AG04450 (cell line): ENCODE measurements around the gene GJD2. TPM values are rescaled to one million over a fixed set of nuclear protein-coding genes. Genes with fewer than 3 reads are reported as not detected.

Experiments used
- CTCF ChIA-PET: fragments of 300-600, 350-600 bp; formaldehyde crosslinking; extraction: SDS; loops from one replicate; lab custom pipeline; 2022; ENCODE audit warnings: antibody characterized with exemption, inconsistent platforms; lab: Charles Lee
- POLR2A ChIA-PET: fragments of 350-600 bp; formaldehyde crosslinking; extraction: SDS; loops from one replicate; lab custom pipeline; 2021; ENCODE audit warnings: antibody characterized with exemption, inconsistent platforms; lab: Yijun Ruan, JAX
- DNase-seq: peaks from one replicate; pipeline ENCODE4 v3.0.0-alpha.2; 2011; ENCODE audit warnings: low read depth, low spot score
- H3K27ac ChIP-seq: one replicate; pipeline ENCODE4 v1.5.1; 2012; ENCODE audit warnings: low read depth, low read length, control low read depth
- H3K27me3 ChIP-seq: one replicate; pipeline ENCODE4 v1.6.0; 2012; ENCODE audit warnings: low read length; ENCODE audit not compliant: control insufficient read depth, insufficient read depth
- H3K4me3 ChIP-seq: 2 replicates; pipeline ENCODE4 v1.5.1; 2011; ENCODE audit warnings: mild to moderate bottlenecking, low read depth, low read length, control low read depth
- H3K9me3 ChIP-seq: 2 replicates; pipeline ENCODE4 v1.5.1; 2012; ENCODE audit warnings: low read length; ENCODE audit not compliant: control insufficient read depth, insufficient read depth
- polyA plus RNA-seq: library from polyadenylated mRNA; depleted of rRNA; stranded (reverse); fragments of >200 nt; gene quantifications from 2 replicates; pipeline ENCODE4 v1.2.3, GENCODE V29; 2011
- TF ChIP-seq, protein P1 (sequence below): IDR thresholded peaks from 2 replicates; pipeline ENCODE4 v1.5.1; 2011; ENCODE audit warnings: low read depth, low read length, control low read depth, inconsistent platforms

The GJD2 gene
- polyA plus RNA-seq, 1 experiment, result not detected

DNA sequence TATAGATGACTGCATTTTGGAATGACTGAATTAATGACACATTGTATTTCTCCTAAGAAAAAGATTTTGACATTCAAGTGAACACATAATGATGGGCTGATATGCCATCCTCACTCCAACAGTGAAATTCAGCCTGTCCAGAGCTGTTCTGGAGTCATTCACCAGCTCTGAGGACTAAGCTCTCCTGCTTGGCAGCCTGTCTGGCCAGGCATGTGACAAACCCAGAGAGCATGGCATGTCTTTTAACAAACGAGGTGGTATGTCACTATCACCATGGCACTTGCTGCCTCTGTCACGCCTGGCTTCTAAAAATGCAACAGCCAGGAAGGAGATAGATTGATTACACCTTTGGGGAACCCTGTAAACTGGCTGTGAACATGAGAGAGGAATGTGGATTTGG, 39.1 kb upstream of the GJD2 start:
- Histone ChIP-seq H3K27me3 (peaks cover 3% of the 10 kb centered on the region), H3K9me3 (peaks cover 3% of the 10 kb centered on the region; the same call in 1 of the 2 replicates), H3K27ac (no peak overlapping the region), H3K4me3 (no peak overlapping the region)
- ChIA-PET CTCF (no interaction called here), POLR2A (no interaction called here)
- TF ChIP-seq, protein P1, sequence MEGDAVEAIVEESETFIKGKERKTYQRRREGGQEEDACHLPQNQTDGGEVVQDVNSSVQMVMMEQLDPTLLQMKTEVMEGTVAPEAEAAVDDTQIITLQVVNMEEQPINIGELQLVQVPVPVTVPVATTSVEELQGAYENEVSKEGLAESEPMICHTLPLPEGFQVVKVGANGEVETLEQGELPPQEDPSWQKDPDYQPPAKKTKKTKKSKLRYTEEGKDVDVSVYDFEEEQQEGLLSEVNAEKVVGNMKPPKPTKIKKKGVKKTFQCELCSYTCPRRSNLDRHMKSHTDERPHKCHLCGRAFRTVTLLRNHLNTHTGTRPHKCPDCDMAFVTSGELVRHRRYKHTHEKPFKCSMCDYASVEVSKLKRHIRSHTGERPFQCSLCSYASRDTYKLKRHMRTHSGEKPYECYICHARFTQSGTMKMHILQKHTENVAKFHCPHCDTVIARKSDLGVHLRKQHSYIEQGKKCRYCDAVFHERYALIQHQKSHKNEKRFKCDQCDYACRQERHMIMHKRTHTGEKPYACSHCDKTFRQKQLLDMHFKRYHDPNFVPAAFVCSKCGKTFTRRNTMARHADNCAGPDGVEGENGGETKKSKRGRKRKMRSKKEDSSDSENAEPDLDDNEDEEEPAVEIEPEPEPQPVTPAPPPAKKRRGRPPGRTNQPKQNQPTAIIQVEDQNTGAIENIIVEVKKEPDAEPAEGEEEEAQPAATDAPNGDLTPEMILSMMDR, result no peak
- DNase-seq, result no peak

DNA sequence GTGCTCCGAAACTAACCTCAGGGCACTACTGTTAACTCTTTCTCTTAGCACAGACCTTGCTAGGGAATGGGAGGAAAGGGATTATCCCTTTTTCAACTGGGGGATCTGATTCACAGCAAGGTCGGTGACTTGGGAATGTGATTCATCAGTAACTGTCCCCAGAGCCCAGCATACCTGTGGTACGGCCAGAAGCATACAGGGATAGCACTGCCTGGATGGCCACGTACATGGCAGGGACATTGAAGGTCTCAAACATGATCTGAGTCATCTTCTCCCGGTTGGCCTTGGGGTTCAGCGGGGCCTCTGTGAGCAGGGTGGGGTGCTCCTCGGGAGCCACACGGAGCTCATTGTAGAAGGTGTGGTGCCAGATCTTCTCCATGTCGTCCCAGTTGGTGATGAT, 38.3 kb upstream of the GJD2 start:
- POLR2A ChIA-PET, result no interaction called here
- peaks cover 3% of the 10 kb centered on the region for H3K27me3 ChIP-seq
- DNase-seq, result no peak
- no peak overlapping the region for H3K27ac ChIP-seq
- TF ChIP-seq, protein P1, result no peak
- peaks cover 3% of the 10 kb centered on the region; the same call in 1 of the 2 replicates for H3K9me3 ChIP-seq
- H3K4me3 ChIP-seq, result no peak overlapping the region
- CTCF ChIA-PET, result no interaction called here

DNA sequence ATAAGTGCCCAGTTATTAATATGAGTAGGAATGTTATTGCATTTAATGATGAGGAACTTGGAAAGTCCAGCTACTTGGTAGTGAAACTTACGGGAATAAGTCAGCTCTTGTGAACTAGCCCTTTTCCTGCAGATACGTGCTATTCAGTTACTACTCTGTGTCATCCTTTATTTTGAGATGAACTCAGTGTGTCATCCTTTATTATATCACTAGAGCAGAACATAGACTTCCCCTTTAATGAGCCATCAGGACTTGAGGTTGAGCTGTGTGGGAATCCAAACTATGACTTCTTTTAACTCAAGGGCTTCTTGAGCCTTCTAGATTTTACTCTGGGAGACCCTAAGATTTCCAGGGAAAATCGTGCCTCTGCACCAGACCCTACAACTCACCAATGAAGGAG, 36.9 kb upstream of the GJD2 start:
- CTCF ChIA-PET, result interaction anchor here (1.5 kb wide), 1 partner anchor 83 kb away, joined by 4 read pairs; no protein-coding TSS in a partner anchor
- POLR2A ChIA-PET, result no interaction called here
- TF ChIP-seq, protein P1, result no peak
- peaks cover 3% of the 10 kb centered on the region for H3K27me3 ChIP-seq
- DNase-seq, result no peak
- H3K27ac ChIP-seq, result no peak overlapping the region
- H3K9me3 ChIP-seq, result peaks cover 3% of the 10 kb centered on the region; the same call in 1 of the 2 replicates
- no peak overlapping the region for H3K4me3 ChIP-seq

DNA sequence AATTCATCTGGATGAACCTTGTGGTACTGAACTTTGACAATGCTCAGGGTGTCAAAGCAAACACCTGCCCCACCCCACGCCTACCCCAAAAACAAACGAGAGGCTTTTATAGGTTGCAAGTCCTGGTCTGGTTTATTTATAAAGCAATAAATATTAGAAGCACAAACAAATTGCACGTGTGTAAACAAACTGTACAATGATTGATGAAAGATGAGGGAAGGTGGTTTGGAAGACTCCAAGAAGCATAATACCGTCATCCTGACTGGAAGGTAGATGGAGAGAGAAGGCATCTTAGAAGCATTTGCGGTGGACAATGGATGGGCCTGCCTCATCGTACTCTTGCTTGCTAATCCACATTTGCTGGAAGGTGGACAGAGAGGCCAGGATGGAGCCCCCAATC, 35.3 kb upstream of the GJD2 start:
- no peak overlapping the region for H3K27ac ChIP-seq
- peaks cover 3% of the 10 kb centered on the region for H3K27me3 ChIP-seq
- H3K4me3 ChIP-seq, result no peak overlapping the region
- CTCF ChIA-PET, result interaction anchor here (1.5 kb wide), 1 partner anchor 81 kb away, joined by 4 read pairs; no protein-coding TSS in a partner anchor
- TF ChIP-seq, protein P1, result no peak
- no peaks in the 10 kb centered on the region; the same call in 1 of the 2 replicates for H3K9me3 ChIP-seq
- POLR2A ChIA-PET, result no interaction called here
- DNase-seq, result no peak

DNA sequence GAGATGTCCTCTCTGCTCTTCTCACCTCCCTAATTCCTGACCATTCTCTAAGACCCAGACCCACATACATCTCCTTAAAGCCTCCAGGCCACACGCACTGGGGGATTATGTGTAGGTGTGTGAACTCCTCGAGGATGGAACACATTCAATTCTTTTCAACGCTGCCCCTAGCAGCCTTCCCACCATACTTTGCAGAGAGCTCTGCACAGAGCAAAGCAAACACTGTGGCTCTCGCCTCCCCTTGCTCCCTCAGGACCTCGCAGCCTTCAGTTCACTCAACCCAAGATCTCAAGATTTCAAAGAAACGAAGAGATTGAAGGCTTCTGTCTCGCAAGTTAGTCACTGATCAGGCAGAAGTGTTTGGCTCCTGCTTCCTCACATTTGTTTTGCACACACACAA, 34.5 kb upstream of the GJD2 start:
- no peak for DNase-seq
- POLR2A ChIA-PET, result no interaction called here
- no peak overlapping the region for H3K4me3 ChIP-seq
- H3K27me3 ChIP-seq, result peaks cover 3% of the 10 kb centered on the region
- CTCF ChIA-PET, result no interaction called here
- TF ChIP-seq, protein P1, result no peak
- no peaks in the 10 kb centered on the region for H3K9me3 ChIP-seq
- no peak overlapping the region for H3K27ac ChIP-seq
